Thyroid gland (tissue), 4 donors: ENCODE measurements around the gene EYS. TPM values are rescaled to one million over a fixed set of nuclear protein-coding genes. Genes with fewer than 3 reads are reported as not detected.
A peak's percentile ranks its signal among the peaks of the same experiment; 100 is the strongest.

ENCODE experiments used
- DNase-seq, 2 donors: peaks; one replicate each; pipeline ENCODE4 v3.0.0-alpha.2; 2019
- H3K27ac ChIP-seq, 3 donors: fragments of 200-600 bp; sonication (generic); 1 replicate in 2 of 3; 2 replicates in 1 of 3; pipeline ENCODE4 v1.5.1; 2016 to 2019; ENCODE audit warnings: mild to moderate bottlenecking in 1 of 3, moderate library complexity in 1 of 3
- H3K27me3 ChIP-seq: fragments of 200-600 bp; sonication (generic); one replicate; pipeline ENCODE4 v1.5.1; 2019
- H3K36me3 ChIP-seq, 2 donors: fragments of 200-600 bp; sonication (generic); one replicate each; pipeline ENCODE4 v1.5.1; 2016 to 2019
- H3K4me1 ChIP-seq, 2 donors: fragments of 200-600 bp; sonication (generic); one replicate each; pipeline ENCODE4 v1.5.1; 2017 to 2019
- H3K4me3 ChIP-seq, 3 donors: fragments of 200-600 bp; sonication (generic); replicated peaks in 1 of 3; 1 replicate in 2 of 3; 2 replicates in 1 of 3; pipeline ENCODE4 v1.5.1; 2016; ENCODE audit warnings: mild to moderate bottlenecking in 1 of 3
- H3K9me3 ChIP-seq: fragments of 200-600 bp; sonication (generic); one replicate; pipeline ENCODE4 v1.5.1; 2017
- POLR2A ChIP-seq, 2 donors: fragments of 450-650 bp; IDR thresholded peaks; one replicate each; pipeline ENCODE4 v1.6.1; 2017; ENCODE audit warnings: antibody characterized with exemption in 2 of 2, mild to moderate bottlenecking in 2 of 2, moderate library complexity in 1 of 2
- WGBS, 2 donors: methylation state at CpG; one replicate each; pipeline ENCODE4 v1.1.5; 2017; 5-methylcytosine and 5-hydroxymethylcytosine counted together
- intact Hi-C: fragments of 100-400 bp; cut with DNase I; formaldehyde crosslinking; loops from one replicate; pipeline ENCODE4 v1.15.1; 2023
- total RNA-seq, 4 donors: library from RNA; depleted of rRNA; stranded (reverse); fragments of >200 nt; gene quantifications; one replicate each; pipeline ENCODE4 v1.2.3, GENCODE V29; 2016
- TF ChIP-seq, protein P1 (sequence below), 6 experiments: fragments of 200-600 bp in 3 of 6; fragments of 450-650 bp in 3 of 6; sonication (generic) in 3 of 6; IDR thresholded peaks; one replicate each; pipeline ENCODE4 v1.5.1; 2016 to 2019; ENCODE audit warnings: antibody characterized with exemption in 6 of 6, mild to moderate bottlenecking in 2 of 6, inconsistent platforms in 1 of 6, moderate library complexity in 1 of 6

EYS gene
- total RNA-seq, 4 donors from 2014 or later: not detected

DNA sequence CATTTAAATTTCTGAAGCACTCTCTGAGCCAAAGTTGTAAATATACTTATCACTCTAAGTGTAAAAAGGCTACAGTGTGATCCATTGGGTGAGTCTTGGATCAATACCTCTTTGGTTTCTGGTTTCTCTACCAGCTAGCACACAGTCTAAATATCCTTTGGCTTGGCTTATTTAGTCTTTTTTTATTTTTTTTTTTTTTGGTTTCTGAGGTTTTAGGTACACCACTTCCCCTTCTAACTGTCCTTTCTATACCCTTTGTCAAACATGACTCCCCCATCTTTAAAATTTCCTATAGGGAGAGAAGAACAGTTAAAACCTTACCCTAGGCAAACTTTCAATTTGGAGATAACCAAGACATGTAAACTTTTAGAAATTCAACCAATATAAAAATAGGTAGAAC is 1692.4 kb downstream of the EYS start:
- no peak for DNase-seq
- Histone ChIP-seq H3K9me3 (no peaks in the 10 kb centered on the region), H3K27ac (no peak overlapping the region), H3K36me3 (no peaks in the 10 kb centered on the region), H3K27me3 (no peaks in the 10 kb centered on the region), H3K4me3 (no peak overlapping the region), H3K4me1 (peaks cover 10 to 20% of the 10 kb centered on the region in 2 donors)
- no peak for TF ChIP-seq POLR2A (IDR thresholded peaks at IDR 0.05)
- TF ChIP-seq, protein P1, sequence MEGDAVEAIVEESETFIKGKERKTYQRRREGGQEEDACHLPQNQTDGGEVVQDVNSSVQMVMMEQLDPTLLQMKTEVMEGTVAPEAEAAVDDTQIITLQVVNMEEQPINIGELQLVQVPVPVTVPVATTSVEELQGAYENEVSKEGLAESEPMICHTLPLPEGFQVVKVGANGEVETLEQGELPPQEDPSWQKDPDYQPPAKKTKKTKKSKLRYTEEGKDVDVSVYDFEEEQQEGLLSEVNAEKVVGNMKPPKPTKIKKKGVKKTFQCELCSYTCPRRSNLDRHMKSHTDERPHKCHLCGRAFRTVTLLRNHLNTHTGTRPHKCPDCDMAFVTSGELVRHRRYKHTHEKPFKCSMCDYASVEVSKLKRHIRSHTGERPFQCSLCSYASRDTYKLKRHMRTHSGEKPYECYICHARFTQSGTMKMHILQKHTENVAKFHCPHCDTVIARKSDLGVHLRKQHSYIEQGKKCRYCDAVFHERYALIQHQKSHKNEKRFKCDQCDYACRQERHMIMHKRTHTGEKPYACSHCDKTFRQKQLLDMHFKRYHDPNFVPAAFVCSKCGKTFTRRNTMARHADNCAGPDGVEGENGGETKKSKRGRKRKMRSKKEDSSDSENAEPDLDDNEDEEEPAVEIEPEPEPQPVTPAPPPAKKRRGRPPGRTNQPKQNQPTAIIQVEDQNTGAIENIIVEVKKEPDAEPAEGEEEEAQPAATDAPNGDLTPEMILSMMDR (IDR thresholded peaks at IDR 0.05): no peak
- intact Hi-C loops: loop anchor here (10.0 kb wide), 1 partner anchor 310 kb away; no protein-coding TSS in a partner anchor

DNA sequence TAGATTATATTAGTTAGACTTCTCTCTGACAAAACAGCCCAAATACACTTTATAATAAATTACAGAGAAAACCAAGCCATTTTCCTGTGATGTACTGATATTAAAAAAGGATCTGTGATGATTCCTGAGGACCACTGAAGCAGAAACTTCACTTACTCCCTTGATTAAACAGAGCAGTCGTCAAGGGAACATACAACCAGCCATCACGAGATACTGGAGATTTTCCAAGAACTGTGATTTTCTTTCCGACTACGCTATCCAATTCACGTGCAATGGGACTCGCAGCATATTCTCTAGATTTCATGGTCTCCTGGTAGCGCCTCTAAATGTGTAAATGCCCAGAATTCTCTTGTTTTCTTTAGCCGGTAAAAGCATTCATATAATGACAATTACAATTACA is 1694.0 kb downstream of the EYS start:
- Histone ChIP-seq H3K9me3 (no peaks in the 10 kb centered on the region), H3K36me3 (no peaks in the 10 kb centered on the region), H3K4me3 (no peak overlapping the region), H3K27me3 (no peaks in the 10 kb centered on the region), H3K27ac (peak overlapping the region; percentile 60 to 81 (median 80)), H3K4me1 (peaks cover 10 to 21% of the 10 kb centered on the region in 2 donors)
- peak; percentile 23 to 41 for DNase-seq
- intact Hi-C loops: loop anchor here (10.0 kb wide), 1 partner anchor 312 kb away; no protein-coding TSS in a partner anchor
- TF ChIP-seq POLR2A (IDR thresholded peaks at IDR 0.05): peak in 1 of 2 donors; percentile 22
- TF ChIP-seq, protein P1 (IDR thresholded peaks at IDR 0.05): no peak
- WGBS, 2 donors: 20 to 21% methylated on average over 8 of the region's 8 CpGs

DNA sequence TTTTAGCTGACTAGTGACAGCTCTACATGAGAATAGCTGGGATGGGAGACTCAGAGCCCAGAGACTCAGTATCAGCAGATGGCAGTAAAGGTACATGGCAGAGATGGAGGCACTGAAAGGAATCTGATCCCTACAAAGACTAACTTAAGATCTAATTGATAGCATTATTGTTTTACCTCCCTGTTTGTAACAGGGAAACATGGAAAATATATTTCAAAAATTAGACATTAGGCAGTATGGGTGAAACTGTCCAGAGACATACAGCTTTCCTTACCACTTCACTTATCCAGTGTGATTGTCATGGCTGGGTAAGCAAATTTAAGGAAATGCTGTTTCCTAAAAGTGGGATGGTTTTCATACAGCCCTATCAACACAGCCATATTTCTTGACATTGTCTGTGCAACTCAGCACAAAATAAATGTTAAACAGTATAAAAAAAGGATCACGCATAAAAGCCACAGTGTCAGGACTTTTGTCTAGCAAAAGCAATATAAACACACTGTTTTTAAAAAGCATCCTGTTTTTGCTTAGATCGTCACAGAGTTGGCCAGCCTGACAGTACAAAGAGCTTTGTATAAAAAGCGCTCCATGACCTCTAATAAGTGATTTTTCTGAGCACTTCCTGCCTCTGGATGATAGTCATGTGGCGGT is 1694.5 kb downstream of the EYS start:
- H3K4me1 ChIP-seq: peaks cover 10 to 21% of the 10 kb centered on the region in 2 donors
- no peak for TF ChIP-seq POLR2A (IDR thresholded peaks at IDR 0.05)
- TF ChIP-seq, protein P1 (IDR thresholded peaks at IDR 0.05): peak in 4 of 6 experiments; percentile 60 to 86 (median 79)
- H3K36me3 ChIP-seq: no peaks in the 10 kb centered on the region
- no peaks in the 10 kb centered on the region for H3K27me3 ChIP-seq
- H3K9me3 ChIP-seq: no peaks in the 10 kb centered on the region
- intact Hi-C loops: loop anchor here (10.0 kb wide), 1 partner anchor 312 kb away; no protein-coding TSS in a partner anchor
- H3K4me3 ChIP-seq: no peak overlapping the region
- peak; percentile 30 to 53 for DNase-seq
- 19% methylated on average over 4 of the region's 4 CpGs for WGBS, 2 donors
- peak overlapping the region; percentile 60 to 81 (median 80) for H3K27ac ChIP-seq

DNA sequence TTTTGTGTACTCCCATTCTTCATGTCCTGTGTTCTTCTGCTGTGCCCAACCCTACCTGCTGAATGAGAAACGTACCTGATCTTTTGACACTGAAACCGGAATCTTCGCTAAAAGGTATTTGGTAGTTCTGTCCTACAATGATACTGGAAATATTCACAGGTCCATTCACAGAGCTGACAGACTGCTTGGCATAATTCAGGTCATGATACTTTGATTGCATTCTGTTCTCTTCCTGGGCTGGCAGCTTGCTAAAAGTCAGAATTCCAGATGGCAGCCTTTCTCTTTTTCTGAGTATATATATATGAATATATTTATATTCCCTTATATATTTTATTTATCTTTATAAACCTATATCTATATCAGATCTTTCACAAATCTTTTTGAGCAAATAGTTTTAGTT is 1696.4 kb downstream of the EYS start:
- H3K4me1 ChIP-seq: peaks cover 10 to 21% of the 10 kb centered on the region in 2 donors
- H3K27me3 ChIP-seq: no peaks in the 10 kb centered on the region
- DNase-seq: no peak
- no peaks in the 10 kb centered on the region for H3K9me3 ChIP-seq
- TF ChIP-seq POLR2A (IDR thresholded peaks at IDR 0.05): no peak
- WGBS, 2 donors: 96% methylated on average over 3 of the region's 3 CpGs
- H3K27ac ChIP-seq: peak overlapping the region; percentile 5 to 69 (median 43)
- no peak overlapping the region for H3K4me3 ChIP-seq
- H3K36me3 ChIP-seq: no peaks in the 10 kb centered on the region
- intact Hi-C loops: loop anchor here (10.0 kb wide), 1 partner anchor 314 kb away; no protein-coding TSS in a partner anchor

DNA sequence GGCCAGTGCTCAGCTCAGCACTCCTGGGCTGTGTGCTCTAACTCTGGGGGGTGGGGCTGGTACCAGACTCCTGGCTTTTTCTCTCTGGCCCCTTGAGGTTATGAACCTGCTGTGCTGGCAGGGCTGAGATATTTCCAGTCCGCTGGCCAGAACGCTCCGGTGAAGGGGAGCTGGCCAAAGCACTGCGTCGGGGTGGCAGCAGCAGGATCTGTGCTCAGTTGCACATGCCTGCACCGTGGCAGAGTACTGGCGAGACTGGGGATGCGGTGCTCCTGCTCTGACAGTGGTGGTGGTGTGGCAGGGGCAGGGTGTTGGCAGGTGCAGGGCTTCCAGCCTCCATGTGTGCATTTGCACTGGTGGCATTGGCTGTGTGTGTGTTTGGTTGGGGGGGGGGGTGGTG is 1697.0 kb downstream of the EYS start:
- Histone ChIP-seq H3K36me3 (no peaks in the 10 kb centered on the region), H3K4me1 (peaks cover 10 to 21% of the 10 kb centered on the region in 2 donors), H3K27ac (peak overlapping the region; percentile 5 to 69 (median 43)), H3K27me3 (no peaks in the 10 kb centered on the region), H3K4me3 (no peak overlapping the region), H3K9me3 (no peaks in the 10 kb centered on the region)
- intact Hi-C loops: loop anchor here (10.0 kb wide), 1 partner anchor 315 kb away; no protein-coding TSS in a partner anchor
- peak; percentile 90 to 96 for DNase-seq
- 50 to 52% methylated on average over 8 of the region's 8 CpGs for WGBS, 2 donors
- TF ChIP-seq POLR2A (IDR thresholded peaks at IDR 0.05): peak in 1 of 2 donors; percentile 17
- TF ChIP-seq, protein P1 (IDR thresholded peaks at IDR 0.05): no peak
